NK-92 (cell line): Measurements from ENCODE around the gene POU2F1.
"Not testable (repeated sequence)": the region's sequence is repeated elsewhere in the genome, so short reads cannot be mapped to it uniquely, and the experiment has no call there.

ENCODE experiments used
- DNase-seq: peaks from one replicate; lab custom pipeline; 2025; ENCODE audit not compliant: unreplicated experiment; lab: John Stamatoyannopoulos, UW

POU2F1 gene

DNA sequence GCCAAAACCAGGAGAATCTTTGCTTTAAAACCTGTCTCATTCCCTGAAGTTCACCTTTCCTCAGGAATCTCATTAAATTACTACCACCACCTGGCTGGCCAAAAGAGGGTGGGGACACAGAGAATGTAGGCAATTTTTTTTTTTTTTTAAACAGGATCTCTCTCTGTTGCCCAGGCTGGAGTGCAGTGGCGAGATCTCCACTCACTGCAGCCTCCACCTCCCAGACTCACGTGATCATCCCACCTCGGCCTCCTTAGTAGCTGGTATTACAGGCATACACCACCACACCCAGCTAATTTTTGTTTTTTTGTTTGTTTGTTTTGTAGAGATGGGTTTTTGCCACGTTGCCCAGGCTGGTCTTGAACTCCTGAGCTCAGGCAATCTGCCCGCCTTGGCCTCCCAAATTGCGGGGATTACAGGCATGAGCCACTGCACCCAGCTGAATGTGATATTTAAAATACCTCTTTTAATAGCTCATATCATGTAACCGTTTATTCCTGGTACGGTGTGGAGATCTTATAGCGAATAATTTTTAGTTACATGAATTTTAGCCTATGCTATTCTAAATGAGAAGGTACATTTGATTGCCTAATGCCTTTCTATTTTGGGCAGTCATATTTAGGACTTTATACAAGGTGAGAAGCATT, 84.5 kb downstream of the POU2F1 start:
- DNase-seq: no peak

DNA sequence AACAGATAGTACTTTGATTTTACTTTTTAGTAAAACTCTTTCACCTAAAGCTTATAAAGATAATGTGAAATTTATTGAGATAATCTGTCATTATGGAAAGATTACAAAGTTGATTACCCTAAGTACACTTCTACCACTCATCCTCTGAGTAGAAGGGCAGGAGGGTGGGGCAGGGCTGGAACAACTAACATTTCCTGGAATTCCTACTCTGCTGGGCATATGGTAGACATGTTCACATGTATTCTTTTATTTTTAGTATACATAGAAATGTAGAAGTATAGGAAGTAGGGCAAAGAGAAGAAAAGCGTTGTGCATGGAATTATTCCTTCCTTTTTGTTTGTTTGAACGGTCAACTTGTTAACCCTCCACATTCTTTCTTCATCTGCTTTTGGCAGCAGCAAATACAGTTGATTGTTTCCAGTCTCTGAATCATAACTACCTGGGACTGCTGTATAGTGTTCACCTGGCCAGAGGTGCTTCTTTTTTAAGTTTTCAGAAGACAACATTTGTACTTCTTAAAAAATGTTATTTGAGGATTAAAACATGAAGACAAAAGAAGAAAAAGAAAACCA, 85.1 kb downstream of the POU2F1 start:
- no peak for DNase-seq

DNA sequence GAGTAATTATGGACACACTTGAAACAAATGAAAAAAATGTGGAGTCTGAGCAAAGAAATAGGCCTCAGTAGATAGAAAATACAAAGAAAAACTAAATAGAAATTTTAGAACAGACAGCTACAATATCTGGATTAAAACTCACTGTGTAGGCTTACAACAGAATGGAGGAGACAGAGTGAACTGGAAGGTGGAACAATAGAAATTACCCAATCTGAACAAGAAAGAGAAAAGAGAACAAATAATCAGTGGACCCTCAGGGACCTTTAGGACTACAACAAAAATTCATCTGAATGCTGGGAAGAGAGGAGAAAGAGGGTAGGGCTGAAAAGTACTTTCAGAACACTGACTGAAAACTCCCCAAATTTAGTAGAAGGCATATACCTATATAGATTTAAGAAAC, 90.0 kb downstream of the POU2F1 start:
- DNase-seq: no peak

- DNase-seq: no peak
These were observed 92.2 kb downstream of the POU2F1 start for GRCh38 chr1:167312871-167313270.

GRCh38 chr1:167314671-167315070, 94.0 kb downstream of the POU2F1 start:
- no peak for DNase-seq

- no peak for DNase-seq
These were observed 96.8 kb downstream of the POU2F1 start for GRCh38 chr1:167317463-167317862.

GRCh38 chr1:167319206-167319605, 98.5 kb downstream of the POU2F1 start:
- not testable (repeated sequence) for DNase-seq

GRCh38 chr1:167322483-167322882, 101.8 kb downstream of the POU2F1 start:
- no peak for DNase-seq

DNA sequence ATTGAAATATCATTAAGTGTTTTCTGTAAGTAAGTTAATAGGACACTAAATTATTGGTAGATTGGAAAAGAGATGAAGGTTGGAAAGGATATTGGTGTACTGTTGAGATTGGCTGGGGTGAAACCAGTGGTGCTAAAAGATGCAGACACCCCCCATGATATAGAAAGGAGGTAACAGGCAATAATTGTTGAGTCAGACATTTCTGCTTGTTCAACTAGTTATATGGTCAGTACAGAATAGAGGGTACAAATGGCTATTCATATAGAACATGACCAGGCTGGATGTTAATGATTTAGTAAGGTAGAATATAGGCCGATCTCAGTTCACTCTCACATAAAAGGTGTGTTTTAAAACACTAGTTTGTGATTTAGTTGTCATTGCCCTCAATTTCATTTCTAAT, 104.5 kb downstream of the POU2F1 start:
- DNase-seq: no peak

DNA sequence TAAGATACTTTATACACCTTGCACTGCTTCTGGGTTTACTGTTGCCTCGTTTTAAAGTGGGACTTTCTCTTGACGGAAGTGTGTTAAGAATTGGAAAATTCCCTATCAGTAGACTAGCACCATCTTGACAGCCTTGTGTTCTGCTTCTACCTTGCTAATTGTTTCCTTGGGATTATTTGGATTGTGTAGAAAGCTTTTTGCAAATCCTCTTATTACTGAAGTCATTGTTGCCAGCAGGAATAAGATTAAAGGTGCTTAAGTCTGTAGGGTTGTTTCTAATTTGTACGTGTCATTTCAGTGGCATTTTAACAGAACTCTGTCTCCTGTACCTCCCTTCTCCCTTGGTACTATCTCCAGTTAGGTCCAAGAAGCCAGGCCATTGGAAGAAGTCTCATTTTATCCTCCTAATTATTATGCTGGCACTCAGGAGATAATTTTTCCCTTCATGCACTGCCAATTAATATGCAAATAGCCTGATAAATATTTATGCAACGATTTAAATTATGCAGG, 107.7 kb downstream of the POU2F1 start:
- DNase-seq: no peak

- DNase-seq: no peak
These were observed 108.3 kb downstream of the POU2F1 start for GRCh38 chr1:167328816-167329483.

DNA sequence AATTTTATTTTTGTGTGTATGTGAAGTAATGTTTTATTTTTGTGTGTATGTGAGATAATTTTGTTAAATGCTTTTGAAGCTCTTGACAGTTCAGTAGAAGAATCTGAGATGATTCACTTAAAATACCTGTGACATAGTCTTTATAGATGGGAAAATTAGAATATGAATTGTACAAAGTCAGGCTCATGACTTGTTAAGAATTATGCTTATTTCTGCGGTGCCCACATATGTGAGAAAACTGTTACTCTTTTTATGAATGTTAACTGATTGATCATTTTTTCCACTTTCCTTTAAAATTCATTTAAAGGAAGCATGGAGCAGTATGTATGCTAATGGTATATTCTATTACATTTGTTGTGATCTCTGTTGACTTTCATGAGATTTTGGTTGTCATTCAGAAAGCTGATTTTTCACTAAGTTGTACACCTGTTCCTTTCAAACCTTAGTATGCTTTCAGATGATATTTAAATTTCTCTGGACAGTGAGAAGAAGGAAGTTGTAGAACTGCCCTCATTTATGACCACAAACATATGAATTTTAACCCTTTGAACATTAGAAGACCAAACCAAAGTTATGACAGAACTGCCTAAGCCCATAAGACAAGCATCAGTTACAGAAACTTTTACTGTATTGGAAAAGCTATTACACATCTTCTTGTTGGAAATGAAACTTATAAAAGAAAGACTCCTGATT, 110.1 kb downstream of the POU2F1 start:
- DNase-seq: no peak

DNA sequence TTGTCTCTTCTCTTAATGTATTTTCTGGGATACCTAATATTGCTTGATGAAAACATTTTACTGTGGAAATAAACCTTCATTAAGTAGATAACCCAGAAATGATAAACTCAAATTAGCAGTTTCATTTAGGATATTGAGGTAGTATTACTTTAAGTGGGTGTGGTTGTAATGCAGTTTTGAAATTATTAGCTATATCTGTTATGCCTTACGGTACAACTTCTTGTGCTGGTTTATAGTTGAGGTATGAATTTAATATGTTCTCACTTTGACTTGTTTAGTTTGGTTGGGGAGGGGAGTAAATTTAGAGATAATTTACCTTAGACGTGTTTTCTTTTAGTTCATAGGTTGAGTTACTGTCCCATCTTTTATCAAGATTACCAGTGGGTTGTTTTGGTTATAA, 111.0 kb downstream of the POU2F1 start:
- no peak for DNase-seq

DNA sequence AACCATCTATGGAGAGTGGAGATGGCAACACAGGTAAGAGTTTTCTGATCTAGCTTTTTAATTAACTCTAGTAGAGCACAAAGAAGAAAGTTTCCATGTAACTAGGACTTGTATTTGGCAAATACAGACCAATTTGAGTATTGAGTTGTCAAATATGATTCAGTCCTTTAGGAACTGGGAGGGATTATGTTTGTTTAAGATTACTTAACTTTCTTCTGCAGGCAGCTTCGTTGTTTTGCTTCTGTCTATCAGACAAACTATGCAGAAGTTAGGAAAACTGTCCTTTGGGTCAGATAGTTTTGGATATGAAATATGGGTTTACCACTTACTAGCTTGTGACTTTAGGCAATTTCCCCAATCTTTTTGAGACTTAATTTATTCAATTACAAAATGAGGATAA, 111.8 kb downstream of the POU2F1 start:
- no peak for DNase-seq

GRCh38 chr1:167333124-167333523, 112.4 kb downstream of the POU2F1 start:
- DNase-seq: no peak

DNA sequence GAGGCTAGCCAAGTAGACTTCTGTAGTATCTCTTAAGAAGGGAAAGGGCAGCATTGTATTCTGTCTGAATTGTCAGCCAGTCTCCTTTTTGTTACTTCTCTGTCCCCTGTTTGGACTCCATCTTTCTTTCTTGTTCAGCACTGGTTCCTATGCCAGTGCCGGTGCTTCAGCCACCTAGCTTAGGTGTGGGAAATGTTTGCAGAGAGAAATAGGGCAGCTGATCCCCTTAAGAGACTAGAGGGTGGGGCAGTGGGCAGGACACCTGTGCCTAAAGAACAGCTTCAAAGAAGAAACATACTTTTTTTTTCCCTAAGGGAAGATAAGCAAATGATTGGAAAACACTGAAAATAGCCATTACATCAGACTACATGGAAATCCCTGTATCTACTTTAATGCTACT, 113.0 kb downstream of the POU2F1 start:
- DNase-seq: no peak

DNA sequence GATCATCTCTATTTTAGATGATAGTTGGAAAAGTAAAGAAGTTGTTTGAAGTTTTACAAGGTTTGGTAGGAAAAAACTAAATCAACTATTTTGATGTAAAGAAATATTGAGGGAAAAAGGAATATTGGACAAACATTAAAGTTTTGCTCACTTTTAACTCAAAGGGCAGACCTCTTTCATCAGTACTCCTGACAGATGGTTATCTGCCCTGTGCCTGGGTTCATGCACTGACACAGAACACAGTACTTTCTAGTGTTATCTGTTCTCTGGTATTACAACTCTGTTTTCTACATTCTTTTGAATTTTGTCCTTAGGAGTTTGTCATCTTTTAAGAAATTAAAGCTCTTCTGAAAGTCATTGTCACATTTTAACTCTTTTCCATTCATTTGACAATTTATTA, 118.7 kb downstream of the POU2F1 start:
- DNase-seq: no peak

DNA sequence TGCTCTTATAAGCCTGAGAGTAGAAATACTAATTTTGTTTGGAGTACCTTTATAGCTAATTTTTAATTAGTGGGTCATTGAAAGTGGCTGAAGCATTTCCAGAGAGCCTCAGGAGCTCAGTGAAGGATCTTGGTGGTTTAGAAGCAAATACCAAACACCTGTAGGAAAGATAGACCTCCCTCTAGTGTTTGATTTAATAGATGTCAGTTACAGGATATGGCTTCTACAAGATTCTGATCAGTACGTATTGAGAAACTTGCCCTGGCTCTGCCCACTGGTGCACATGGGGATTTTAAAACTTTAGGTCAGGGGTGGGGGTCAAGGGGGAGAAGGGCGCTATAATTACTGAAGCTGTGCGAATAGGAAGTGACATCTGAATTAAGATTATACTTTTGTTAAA, 122.2 kb downstream of the POU2F1 start:
- no peak for DNase-seq

DNA sequence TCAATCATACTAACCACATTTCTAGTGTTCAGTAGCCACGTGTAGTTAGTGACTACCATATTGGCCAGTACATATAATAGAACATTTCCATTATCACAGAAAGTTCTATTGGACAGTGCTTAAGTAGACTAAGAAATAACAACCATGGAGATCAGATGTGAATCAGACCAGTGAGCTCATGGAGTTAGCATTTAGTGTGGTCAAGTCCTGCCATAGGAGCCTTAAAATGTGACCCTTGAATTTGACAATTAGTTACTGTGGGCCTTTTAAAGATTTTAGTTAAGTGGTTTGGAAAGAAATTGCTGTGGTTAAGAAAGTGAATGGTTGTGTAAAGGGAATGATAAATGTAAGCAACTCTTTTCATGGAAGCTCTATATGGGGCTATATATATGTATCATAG, 123.4 kb downstream of the POU2F1 start:
- DNase-seq: no peak

GRCh38 chr1:167344615-167345385, 124.1 kb downstream of the POU2F1 start:
- no peak for DNase-seq

DNA sequence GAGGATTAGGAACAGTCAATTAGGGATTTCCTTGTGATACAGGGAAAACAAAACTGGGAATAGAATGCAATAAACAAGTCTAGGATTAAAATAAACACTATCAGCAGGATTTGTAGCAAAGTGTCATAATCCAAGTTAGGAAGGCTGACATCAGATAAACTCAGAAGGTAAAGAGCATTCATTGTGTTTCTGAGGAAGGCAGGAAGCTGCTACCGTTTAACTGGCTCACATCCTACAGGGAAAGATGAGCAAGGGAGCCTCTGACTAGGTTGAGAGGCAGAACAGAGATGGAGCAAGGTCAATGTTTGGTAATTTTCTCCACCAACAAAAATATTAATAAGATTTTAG, 124.7 kb downstream of the POU2F1 start:
- no peak for DNase-seq
